Measurements from ENCODE around the gene SUB1. TPM values are rescaled to one million over a fixed set of nuclear protein-coding genes. Genes with fewer than 3 reads are reported as not detected.
"Not testable (repeated sequence)": the region's sequence is repeated elsewhere in the genome, so short reads cannot be mapped to it uniquely, and the experiment has no call there.

The SUB1 gene
- total RNA-seq, result 100 to 1,000 TPM; 152 to 230 (median 201) TPM

GRCh38 chr5:32585446-32586275 is at the start of gene SUB1:
TSS of gene SUB1 (plus strand) at chr5:32585557. CDS start at chr5:32588513, 2,956 bp downstream.
- H3K9me3 ChIP-seq, result peaks cover 0 to 5% of the 10 kb centered on the region in 2 donors
- peak within 1 kb of the TSS; percentile 89 to 100 (median 99) for H3K4me3 ChIP-seq
- H3K36me3 ChIP-seq, result no peaks in the 10 kb centered on the region
- peak within 1 kb of the TSS; percentile 98 to 100 for H3K27ac ChIP-seq
- H3K27me3 ChIP-seq, result no peaks in the 10 kb centered on the region
- intact Hi-C loops (cut with DNase I; ENCODE audit: low total_unique reads), result loop anchor here (10.0 kb wide), 1 partner anchor 101 kb away; no protein-coding TSS in a partner anchor
- H3K4me1 ChIP-seq, result peaks cover 4 to 5% of the 10 kb centered on the region in 2 donors
- TF ChIP-seq CTCF (IDR thresholded peaks at IDR 0.05) (no peak), POLR2A (IDR thresholded peaks at IDR 0.05) (peak; percentile 63), POLR2AphosphoS5 (IDR thresholded peaks at IDR 0.05) (peak; percentile 87 to 99 (median 97))
- DNase-seq (ENCODE audit: low spot score in 2 of 2), result peak; percentile 90 to 91

- intact Hi-C loops (cut with DNase I; ENCODE audit: low total_unique reads), result loop anchor here (10.0 kb wide), 1 partner anchor 741 kb away; no protein-coding TSS in a partner anchor
- no peak overlapping the region for H3K27ac ChIP-seq
- H3K4me1 ChIP-seq, result no peaks in the 10 kb centered on the region
- H3K36me3 ChIP-seq, result no peaks in the 10 kb centered on the region
- TF ChIP-seq CTCF (IDR thresholded peaks at IDR 0.05), result no peak
- no peak for TF ChIP-seq POLR2AphosphoS5 (IDR thresholded peaks at IDR 0.05)
- TF ChIP-seq POLR2A (IDR thresholded peaks at IDR 0.05), result no peak
- H3K4me3 ChIP-seq, result no peak overlapping the region
- no peak for DNase-seq (ENCODE audit: low spot score in 2 of 2)
- no peaks in the 10 kb centered on the region for H3K27me3 ChIP-seq
- no peaks in the 10 kb centered on the region for H3K9me3 ChIP-seq
These were observed 49.1 kb upstream of the SUB1 start for GRCh38 chr5:32536246-32536645.

- H3K27ac ChIP-seq; H3K9me3 ChIP-seq; H3K36me3 ChIP-seq; H3K4me1 ChIP-seq; DNase-seq (ENCODE audit: low spot score in 2 of 2); H3K4me3 ChIP-seq; H3K27me3 ChIP-seq: not testable (repeated sequence)
- intact Hi-C loops (cut with DNase I; ENCODE audit: low total_unique reads), result loop anchor here (10.0 kb wide), 1 partner anchor 743 kb away; no protein-coding TSS in a partner anchor
These were observed 47.8 kb upstream of the SUB1 start for GRCh38 chr5:32537437-32538029.

- intact Hi-C loops (cut with DNase I; ENCODE audit: low total_unique reads), result loop anchor here (10.0 kb wide), 1 partner anchor 743 kb away; no protein-coding TSS in a partner anchor
- H3K9me3 ChIP-seq, result no peaks in the 10 kb centered on the region
- H3K27me3 ChIP-seq, result no peaks in the 10 kb centered on the region
- no peaks in the 10 kb centered on the region for H3K4me1 ChIP-seq
- DNase-seq (ENCODE audit: low spot score in 2 of 2), result no peak
- TF ChIP-seq POLR2AphosphoS5 (IDR thresholded peaks at IDR 0.05) (no peak), CTCF (IDR thresholded peaks at IDR 0.05) (no peak), POLR2A (IDR thresholded peaks at IDR 0.05) (no peak)
- no peak overlapping the region for H3K27ac ChIP-seq
- no peaks in the 10 kb centered on the region for H3K36me3 ChIP-seq
- no peak overlapping the region for H3K4me3 ChIP-seq
These were observed 47.3 kb upstream of the SUB1 start for GRCh38 chr5:32538031-32538547.

GRCh38 chr5:32539981-32540845 is 45.1 kb upstream of the SUB1 start:
- Histone ChIP-seq H3K4me3 (no peak overlapping the region), H3K9me3 (no peaks in the 10 kb centered on the region), H3K4me1 (no peaks in the 10 kb centered on the region), H3K27me3 (no peaks in the 10 kb centered on the region), H3K36me3 (no peaks in the 10 kb centered on the region), H3K27ac (no peak overlapping the region)
- TF ChIP-seq POLR2AphosphoS5 (IDR thresholded peaks at IDR 0.05) (no peak), CTCF (IDR thresholded peaks at IDR 0.05) (no peak), POLR2A (IDR thresholded peaks at IDR 0.05) (no peak)
- intact Hi-C loops (cut with DNase I; ENCODE audit: low total_unique reads), result loop anchor here (10.0 kb wide), 1 partner anchor 745 kb away; no protein-coding TSS in a partner anchor
- DNase-seq (ENCODE audit: low spot score in 2 of 2), result no peak
